Colonic mucosa (tissue), 4 donors: ENCODE results near the gene EFCAB8. TPM values are rescaled to one million over a fixed set of nuclear protein-coding genes. Genes with fewer than 3 reads are reported as not detected.
"Not testable (repeated sequence)": the region's sequence is repeated elsewhere in the genome, so short reads cannot be mapped to it uniquely, and the experiment has no call there.

ENCODE experiments used
- DNase-seq: peaks from one replicate; pipeline ENCODE4 v3.0.0-alpha.2; 2020
- H3K27ac ChIP-seq: fragments of 200-600 bp; one replicate; pipeline ENCODE4 v1.8.0; 2021
- H3K27me3 ChIP-seq: fragments of 200-600 bp; one replicate; pipeline ENCODE4 v1.8.0; 2021
- H3K36me3 ChIP-seq: fragments of 200-600 bp; one replicate; pipeline ENCODE4 v1.8.0; 2021
- H3K4me1 ChIP-seq: fragments of 200-600 bp; one replicate; pipeline ENCODE4 v1.8.0; 2021; ENCODE audit warnings: mild to moderate bottlenecking
- H3K4me3 ChIP-seq: fragments of 200-600 bp; one replicate; pipeline ENCODE4 v1.8.0; 2021
- H3K9ac ChIP-seq, 2 donors: one replicate each; pipeline ENCODE4 v1.7.0; 2013; ENCODE audit warnings: control low read depth in 2 of 2, low read depth in 2 of 2, low read length in 2 of 2
- H3K9me3 ChIP-seq: fragments of 200-600 bp; one replicate; pipeline ENCODE4 v1.8.0; 2021
- intact Hi-C: fragments of 100-400 bp; cut with DNase I; formaldehyde crosslinking; loops from one replicate; pipeline ENCODE4 v1.14.1; 2022
- total RNA-seq, 2 donors: library from RNA; stranded (reverse); fragmentation: NEBNext Ultra II Directional in 1 of 2; extraction: Animal tissue kit (Norgen Biotek cat#: 25700) in 1 of 2; gene quantifications; one replicate each; pipeline ENCODE4 v1.2.1, GENCODE V29; 2021
- TF ChIP-seq, protein P1 (sequence below): fragments of 200-600 bp; IDR thresholded peaks from one replicate; pipeline ENCODE4 v1.8.0; 2022; ENCODE audit warnings: antibody characterized with exemption, mild to moderate bottlenecking
- donor health status: healthy.
- donor health status: DM: no; HTN: no; CAD: no.
- donor health status: DM: no; HTN: no; CAD: no.

Gene EFCAB8
- total RNA-seq, 2 donors from 2014 or later = 0.11 to 0.72 TPM

GRCh38 chr20:32958574-32958973 lies 99.9 kb downstream of the EFCAB8 start:
- H3K27me3 ChIP-seq = no peaks in the 10 kb centered on the region
- intact Hi-C loops = no loop called here
- H3K4me1 ChIP-seq = no peaks in the 10 kb centered on the region
- no peak overlapping the region for H3K9ac ChIP-seq
- TF ChIP-seq, protein P1, sequence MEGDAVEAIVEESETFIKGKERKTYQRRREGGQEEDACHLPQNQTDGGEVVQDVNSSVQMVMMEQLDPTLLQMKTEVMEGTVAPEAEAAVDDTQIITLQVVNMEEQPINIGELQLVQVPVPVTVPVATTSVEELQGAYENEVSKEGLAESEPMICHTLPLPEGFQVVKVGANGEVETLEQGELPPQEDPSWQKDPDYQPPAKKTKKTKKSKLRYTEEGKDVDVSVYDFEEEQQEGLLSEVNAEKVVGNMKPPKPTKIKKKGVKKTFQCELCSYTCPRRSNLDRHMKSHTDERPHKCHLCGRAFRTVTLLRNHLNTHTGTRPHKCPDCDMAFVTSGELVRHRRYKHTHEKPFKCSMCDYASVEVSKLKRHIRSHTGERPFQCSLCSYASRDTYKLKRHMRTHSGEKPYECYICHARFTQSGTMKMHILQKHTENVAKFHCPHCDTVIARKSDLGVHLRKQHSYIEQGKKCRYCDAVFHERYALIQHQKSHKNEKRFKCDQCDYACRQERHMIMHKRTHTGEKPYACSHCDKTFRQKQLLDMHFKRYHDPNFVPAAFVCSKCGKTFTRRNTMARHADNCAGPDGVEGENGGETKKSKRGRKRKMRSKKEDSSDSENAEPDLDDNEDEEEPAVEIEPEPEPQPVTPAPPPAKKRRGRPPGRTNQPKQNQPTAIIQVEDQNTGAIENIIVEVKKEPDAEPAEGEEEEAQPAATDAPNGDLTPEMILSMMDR = no peak
- H3K9me3 ChIP-seq = no peaks in the 10 kb centered on the region
- no peaks in the 10 kb centered on the region for H3K36me3 ChIP-seq
- no peak for DNase-seq
- no peak overlapping the region for H3K4me3 ChIP-seq
- H3K27ac ChIP-seq = no peak overlapping the region

DNA sequence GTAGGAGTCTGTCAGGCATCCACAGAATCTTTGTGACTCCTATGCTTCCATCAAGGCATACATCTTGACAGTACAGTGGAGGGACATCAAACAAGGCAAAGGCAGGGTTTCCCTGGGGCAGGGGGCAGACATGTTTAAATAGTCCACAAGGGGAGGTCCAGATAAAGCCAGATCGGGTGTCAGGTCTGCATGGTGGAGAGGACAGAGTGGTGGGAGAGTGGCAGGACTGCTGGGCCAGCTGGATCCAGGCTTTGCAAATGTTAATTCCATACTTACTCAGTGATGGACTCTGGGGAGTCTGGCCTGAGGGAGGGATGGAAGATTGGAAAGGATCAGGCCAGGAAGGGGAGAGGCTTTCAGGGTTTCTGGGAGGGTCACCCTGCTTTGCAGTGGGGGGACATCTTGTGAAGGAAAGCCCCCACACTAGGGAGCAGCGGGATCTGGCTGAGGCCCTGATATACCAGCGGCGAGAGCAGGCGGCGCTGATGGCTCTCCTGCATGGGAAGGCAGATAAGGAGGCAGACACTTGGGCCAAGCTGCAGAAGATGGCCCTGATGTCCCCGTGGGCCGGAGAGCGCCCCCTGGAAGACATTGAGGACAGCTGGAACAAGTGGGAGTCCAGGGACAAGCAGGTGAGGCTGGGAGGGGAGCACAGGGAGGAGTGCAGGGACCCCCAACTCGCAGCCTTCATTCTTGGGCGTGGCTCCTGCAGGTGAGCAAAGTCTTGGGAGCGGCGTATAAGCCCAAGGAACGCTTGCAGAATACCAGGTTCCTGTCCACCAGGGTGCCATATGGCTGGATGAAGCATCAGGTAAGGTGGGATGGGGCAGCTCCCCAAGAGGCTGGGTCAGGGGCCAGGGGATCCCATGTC lies 100.9 kb downstream of the EFCAB8 start:
- H3K36me3 ChIP-seq = no peaks in the 10 kb centered on the region
- no peaks in the 10 kb centered on the region for H3K4me1 ChIP-seq
- TF ChIP-seq, protein P1 = no peak
- DNase-seq = no peak
- no peaks in the 10 kb centered on the region for H3K9me3 ChIP-seq
- intact Hi-C loops = no loop called here
- H3K27me3 ChIP-seq = no peaks in the 10 kb centered on the region
- no peak overlapping the region for H3K4me3 ChIP-seq
- H3K9ac ChIP-seq = no peak overlapping the region
- H3K27ac ChIP-seq = no peak overlapping the region

DNA sequence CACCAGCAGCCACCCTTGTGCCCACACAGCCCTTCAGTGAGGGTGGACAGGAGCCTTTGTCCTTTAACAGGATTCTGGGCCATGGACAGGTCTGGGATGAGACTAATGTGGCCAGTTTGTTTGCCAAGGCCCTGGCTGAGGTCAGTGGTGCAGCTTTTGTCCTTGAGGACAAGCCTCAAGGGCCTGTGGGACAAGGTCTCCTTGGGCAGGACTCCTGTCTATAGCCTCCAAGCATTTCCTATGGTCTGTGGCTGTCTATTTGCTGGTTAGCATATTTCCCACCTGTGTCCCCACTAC lies 101.4 kb downstream of the EFCAB8 start:
- Histone ChIP-seq H3K27ac (no peak overlapping the region), H3K27me3 (no peaks in the 10 kb centered on the region), H3K9me3 (no peaks in the 10 kb centered on the region), H3K4me3 (no peak overlapping the region), H3K36me3 (no peaks in the 10 kb centered on the region), H3K4me1 (no peaks in the 10 kb centered on the region), H3K9ac (no peak overlapping the region)
- TF ChIP-seq, protein P1 = no peak
- intact Hi-C loops = no loop called here
- DNase-seq = no peak

GRCh38 chr20:32960849-32961731 lies 102.4 kb downstream of the EFCAB8 start:
- no peaks in the 10 kb centered on the region for H3K27me3 ChIP-seq
- no peak overlapping the region for H3K27ac ChIP-seq
- intact Hi-C loops = no loop called here
- TF ChIP-seq, protein P1 = no peak
- no peaks in the 10 kb centered on the region for H3K9me3 ChIP-seq
- no peaks in the 10 kb centered on the region for H3K36me3 ChIP-seq
- H3K9ac ChIP-seq = no peak overlapping the region
- H3K4me3 ChIP-seq = no peak overlapping the region
- no peak for DNase-seq
- no peaks in the 10 kb centered on the region for H3K4me1 ChIP-seq

DNA sequence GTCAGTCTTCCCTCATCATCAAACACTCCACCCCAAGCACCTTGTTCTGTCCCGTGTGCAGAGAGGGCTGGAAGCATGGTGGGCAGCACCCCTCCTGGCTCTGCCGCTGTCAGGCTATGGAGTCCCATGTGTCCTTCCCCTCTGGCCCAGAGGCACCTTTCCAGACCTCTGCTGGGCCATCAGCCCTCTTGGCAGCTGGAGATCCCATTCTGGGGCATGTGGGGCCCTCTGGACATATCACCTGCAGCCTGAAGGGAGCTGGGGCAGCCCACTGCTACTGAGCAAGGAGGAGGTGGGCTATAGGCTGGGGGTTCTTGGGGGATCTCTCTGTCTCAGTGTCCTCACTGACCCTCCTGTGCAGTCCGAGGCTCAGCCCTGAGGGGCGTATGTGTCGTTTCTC lies 103.3 kb downstream of the EFCAB8 start:
- no peak for DNase-seq
- intact Hi-C loops = no loop called here

DNA sequence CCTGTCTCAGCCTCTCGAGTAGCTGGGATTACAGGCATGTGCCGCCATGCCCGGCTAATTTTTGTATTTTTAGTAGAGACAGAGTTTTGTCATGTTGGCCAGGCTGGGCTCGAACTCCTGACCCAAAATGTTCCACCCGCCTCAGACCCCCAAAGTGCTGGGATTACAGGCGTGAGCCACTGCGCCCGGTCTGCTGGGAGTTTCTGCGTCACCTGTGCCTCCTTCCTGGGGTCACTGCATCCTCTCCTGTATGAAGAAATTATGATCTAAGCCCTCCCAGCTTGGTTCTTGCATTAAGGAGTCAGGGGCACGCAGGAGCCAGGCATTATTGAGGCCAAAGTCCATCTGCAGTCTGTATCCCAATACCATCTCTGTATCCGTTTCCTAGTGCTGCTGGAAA lies 103.9 kb downstream of the EFCAB8 start:
- H3K36me3 ChIP-seq, H3K9me3 ChIP-seq, DNase-seq, H3K9ac ChIP-seq, H3K4me3 ChIP-seq, H3K4me1 ChIP-seq, H3K27ac ChIP-seq, H3K27me3 ChIP-seq, intact Hi-C loops: not testable (repeated sequence)

More for the DNA sequence above, 103.3 kb downstream of the EFCAB8 start:
- TF ChIP-seq, protein P1 = no peak
- Histone ChIP-seq H3K27me3 (no peaks in the 10 kb centered on the region), H3K9me3 (no peaks in the 10 kb centered on the region), H3K36me3 (no peaks in the 10 kb centered on the region), H3K27ac (no peak overlapping the region), H3K9ac (no peak overlapping the region), H3K4me1 (no peaks in the 10 kb centered on the region), H3K4me3 (no peak overlapping the region)
